HG02623 (cell line): ENCODE data around the gene SP5.
A peak's percentile ranks its signal among the peaks of the same experiment; 100 is the strongest.
"Not testable (repeated sequence)": the region's sequence is repeated elsewhere in the genome, so short reads cannot be mapped to it uniquely, and the experiment has no call there.

Experiments
- ATAC-seq: cut with Tn5 transposase; IDR thresholded peaks from one replicate; pipeline ENCODE4 v1.9.1; 2021; ENCODE audit warnings: moderate library complexity; ENCODE audit not compliant: unreplicated experiment

The SP5 gene

DNA sequence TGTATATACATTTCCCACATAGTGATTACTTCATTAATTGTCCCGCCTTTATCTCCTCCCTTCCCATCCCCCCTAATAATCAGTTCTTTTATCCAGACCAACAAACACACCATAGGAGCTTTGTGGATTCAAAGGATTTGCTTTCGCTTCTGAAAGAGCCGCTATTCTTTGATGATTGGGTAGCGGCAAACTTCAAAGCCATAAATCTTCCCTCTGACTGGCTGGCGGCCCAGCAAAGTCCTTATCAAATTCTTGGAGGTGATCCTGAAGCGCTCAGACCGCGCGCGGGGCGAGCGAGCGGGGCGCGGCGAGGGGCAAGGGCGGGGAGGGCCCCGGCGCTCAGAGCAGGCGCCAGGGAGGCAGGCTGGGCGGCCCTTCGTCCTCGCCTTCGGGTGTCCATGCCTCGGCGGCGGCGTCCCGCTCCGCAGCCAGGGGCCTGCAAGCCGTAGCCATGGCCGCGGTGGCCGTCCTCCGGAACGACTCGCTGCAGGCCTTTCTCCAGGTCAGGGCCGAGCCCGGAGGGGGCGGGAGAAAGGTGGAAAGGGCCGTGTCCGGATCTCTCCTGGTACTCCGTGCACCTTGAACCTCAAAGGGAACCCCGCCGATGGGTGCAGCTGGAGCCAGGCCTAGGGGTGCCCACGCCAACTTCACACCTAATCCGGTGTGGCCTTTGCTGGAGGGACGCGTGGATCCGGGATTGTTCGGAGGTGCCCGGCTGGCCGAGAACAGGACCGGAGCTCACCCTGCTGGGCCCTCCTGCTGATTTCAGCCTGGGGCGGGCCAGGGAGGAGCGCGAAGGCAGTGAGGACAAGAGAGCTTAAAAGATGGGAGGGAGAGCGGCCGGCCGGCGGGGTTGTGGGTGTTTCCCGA, at the start of gene SP5:
SP5 (plus strand) TSS at position 276 of the 870 bp plus-strand sequence; CDS start at position 452, 176 bp downstream.
- no peak for ATAC-seq

DNA sequence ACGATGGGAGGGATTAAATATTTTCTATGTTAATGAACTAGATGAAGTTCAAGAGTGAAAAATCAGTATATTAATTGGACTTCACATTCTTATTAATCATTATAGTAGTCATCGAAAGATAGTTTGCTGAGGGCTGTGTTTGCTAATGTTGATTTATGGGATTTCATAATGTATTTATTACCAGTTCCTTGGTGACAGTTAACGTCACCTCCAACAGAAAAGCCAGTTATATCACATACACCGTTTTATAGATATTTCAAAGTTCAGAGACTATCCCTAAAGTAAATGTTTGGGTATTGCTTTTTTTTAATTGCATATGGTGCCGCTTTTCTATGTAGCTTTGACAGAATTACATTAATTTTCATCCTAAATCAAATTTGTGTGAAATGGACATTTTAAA, 49.4 kb upstream of the SP5 start:
- no peak for ATAC-seq

DNA sequence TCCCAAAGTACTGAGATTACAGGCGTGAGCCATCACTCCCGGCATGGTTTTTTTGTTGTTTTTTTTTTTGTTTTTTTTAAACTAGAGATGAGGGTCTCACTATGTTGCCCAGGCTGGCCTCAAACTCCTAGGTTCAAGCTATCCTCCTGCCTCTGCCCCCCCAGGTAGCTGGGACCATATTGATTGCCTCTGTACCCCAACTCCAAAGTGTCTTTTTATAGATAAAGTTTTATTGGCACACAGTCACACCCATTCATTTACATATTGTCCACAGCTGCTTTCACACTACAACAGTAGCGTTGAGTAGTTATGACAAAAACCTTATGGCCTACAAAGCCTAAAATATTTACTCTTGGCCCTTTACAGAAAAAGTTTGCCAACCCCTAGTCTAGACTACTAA, 45.2 kb upstream of the SP5 start:
- ATAC-seq: no peak

DNA sequence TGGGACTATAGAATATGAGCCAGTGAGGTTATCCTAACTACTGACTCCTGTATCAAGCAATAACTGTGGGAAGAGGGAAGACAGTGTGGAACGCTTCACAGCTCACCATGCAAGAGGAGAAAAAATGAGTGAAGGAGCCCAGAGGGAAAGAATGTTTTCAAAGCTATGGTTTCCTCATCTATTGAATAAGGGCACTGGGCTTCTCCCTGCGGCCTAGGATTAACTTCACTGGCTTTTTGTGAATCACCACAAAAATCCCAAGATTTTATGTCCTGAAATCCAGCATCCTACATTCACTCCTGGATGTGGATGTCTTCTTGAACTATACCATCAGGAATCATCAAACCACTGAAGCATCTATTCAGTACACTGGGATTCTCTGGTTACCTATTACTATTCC, 44.5 kb upstream of the SP5 start:
- no peak for ATAC-seq

DNA sequence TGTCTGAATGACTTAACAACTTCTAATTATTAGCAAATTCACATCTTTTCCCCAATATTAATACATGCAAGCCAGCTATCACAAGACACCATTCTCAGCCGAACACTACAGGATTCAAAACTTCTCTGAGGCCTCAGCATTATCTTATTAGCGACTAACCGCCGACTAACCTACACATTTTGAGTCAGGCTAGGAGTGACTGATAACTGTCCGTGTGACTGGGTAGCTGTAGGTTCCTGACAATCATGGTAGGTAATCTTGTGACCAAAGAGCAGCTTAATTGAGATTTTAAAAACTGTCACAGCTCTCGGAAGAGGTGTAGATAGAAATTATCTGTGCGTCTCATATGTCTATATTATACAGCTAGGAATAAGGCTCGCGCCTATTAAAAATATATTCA, 44.1 kb upstream of the SP5 start:
- no peak for ATAC-seq

DNA sequence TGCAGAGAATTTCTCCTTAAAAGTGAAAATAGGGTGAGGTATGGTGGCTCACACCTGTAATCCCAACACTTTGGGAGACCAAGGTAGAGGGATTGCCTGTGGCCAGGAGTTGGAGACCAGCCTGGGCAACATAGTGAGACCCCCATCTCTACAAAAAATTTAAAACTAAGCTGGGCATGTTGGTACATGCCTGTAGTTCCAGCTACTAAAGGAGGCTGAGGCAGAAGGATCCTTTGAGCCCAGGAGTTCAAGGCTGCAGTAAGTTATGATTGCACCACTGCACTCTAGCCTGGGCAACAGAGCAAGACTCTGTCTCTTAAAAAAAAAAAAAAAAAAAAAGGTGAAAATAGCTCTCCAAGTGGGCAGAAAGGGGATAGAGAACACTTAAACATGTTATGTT, 40.9 kb upstream of the SP5 start:
- ATAC-seq: not testable (repeated sequence)

DNA sequence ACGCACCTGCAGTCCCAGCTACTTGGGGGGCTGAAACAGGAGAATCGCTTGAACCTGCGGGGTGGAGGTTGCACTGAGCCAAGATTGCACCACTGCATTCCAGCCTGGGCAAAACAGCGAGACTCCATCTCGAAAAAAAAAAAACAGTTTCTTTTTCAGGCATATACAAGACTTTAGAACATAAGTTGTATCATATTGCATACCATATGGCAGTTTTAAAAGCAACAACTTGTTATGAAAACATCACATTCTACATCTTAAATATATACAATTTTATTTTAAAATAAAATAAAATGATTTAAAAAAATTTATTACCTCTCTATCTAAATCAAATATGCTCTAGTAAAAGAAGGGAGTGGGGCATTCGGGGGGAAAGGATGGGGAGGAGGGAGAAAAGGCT, 39.4 kb upstream of the SP5 start:
- no peak for ATAC-seq

DNA sequence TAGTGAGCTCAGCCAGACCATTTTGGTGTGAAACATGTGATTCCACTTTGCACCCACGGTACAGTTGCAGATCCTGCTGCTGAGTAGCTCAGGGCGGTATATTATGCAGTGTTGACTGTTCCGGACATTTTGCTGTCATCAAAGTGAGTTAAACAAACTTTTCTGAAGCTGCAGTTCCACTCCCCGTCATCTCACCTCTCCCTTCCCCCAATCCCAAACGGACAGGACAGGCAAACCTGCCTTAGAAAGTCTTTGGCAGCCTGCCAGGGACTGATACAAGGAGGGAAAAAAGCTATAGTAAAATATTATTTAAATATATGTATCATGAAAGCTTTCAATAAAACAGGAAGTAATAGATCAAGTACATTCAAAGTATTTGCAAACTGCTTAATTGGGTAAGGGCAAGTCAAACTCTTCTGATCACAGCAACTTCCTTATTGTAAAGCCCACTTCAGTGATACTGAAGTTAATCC, 35.5 kb upstream of the SP5 start:
- ATAC-seq: no peak

DNA sequence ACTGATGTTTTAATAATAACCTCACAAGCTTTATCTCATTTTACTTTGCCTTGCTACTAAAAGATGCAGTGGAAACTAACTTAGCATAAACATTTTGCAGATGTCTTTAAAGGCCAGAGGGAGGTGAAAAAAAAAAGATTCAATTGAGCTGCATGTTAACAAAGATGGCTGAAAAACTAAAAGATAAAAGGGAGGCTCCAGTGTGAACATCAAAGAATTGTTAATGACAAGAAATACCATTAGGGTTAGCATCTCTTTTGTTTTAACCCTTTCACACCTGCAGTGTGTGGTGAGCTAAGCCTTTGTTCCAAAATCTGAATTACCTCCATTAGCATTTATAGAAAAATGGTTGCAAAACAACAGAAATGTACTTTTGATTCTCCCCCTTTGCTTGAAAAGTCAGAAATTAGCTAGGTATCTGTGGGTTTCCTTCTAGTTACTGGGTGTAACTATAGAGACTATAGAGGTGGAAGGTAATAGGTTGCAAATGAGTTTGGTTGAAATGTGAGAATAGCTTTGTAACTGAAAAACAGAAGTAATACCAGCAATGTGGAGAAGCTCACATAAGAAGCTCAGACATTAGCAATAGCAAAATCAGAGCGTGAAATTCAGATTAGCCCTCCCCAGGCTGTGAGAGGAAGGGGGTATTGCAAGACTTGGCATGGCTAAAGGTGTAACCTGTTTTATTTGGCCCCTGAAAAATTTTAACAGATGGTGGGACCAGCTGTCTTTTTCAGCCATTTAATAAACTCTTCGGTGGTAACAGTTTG, 34.8 kb upstream of the SP5 start:
- ATAC-seq: peak; percentile 75

DNA sequence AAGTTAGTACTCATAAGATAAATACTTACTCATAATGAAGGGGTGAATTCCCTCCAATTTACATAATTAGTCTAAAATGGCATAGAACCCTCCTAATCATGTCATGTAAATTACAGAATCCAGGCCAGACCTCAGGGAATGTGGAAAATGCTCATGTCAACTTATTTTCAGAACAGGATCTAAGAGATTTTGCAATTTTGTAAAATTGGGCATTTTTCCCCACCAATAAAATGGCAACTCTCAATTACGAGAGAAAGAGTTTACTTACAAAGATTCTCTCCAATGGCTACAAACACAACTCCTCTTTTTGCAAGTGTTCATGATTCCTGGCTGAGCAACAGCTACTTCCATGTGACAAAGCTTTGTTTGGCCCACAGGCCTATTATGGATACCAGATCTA, 33.8 kb upstream of the SP5 start:
- no peak for ATAC-seq

DNA sequence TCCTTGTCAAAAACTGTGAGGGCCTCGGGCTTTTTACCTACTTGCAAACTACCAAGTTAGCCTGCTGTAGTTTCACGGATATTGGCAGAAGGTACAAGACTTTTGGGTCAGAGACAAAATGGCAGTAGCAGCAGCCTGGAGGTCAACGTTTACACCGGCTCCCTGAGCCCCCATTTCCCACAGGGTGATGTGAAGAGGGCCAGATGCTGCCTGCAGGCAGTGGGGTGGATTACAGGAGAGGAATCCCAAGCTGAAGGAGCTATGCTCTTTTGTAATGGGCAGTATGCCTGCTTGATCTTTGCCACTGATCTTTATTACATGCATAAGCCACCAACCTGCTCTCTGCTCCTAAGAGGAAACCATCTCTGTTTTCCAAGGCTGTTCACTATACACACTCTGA, 29.5 kb upstream of the SP5 start:
- no peak for ATAC-seq

DNA sequence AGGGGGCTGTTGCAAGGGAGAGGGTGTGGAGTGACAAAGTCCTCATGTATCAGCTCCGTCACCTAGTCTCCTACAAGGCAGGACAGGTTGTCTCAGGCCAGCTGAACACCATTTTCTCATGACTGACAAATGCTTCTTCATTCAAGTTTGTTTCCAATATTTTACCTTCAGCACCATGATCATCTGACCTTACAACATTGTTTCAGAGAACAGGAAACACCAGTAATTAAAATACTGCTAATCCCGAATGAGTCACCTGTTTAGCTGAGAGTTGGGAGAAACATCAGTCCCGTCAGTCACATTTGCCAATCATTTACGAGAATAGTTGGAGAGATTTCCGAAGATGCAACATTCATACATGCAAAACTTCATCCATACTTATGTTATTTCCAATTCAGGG, 25.7 kb upstream of the SP5 start:
- no peak for ATAC-seq

DNA sequence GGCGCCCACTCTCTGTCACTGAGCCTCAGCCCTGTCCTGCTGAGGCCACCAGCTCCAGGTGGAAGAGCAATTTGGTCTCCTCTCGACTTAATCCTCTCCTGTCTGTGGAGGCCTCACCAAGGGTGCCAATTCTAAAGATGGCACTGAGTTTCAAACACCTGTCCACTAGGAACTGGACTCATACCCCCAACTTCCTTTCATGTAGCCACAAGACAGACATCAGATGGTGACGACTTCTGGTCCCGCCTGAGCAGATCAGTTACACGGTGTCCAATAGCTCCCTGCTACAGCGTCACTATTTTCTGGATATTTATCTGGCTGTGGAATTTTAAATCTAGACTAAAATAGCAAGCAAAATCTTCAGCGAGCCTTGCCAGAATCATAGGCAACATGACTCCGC, 24.5 kb upstream of the SP5 start:
- no peak for ATAC-seq

DNA sequence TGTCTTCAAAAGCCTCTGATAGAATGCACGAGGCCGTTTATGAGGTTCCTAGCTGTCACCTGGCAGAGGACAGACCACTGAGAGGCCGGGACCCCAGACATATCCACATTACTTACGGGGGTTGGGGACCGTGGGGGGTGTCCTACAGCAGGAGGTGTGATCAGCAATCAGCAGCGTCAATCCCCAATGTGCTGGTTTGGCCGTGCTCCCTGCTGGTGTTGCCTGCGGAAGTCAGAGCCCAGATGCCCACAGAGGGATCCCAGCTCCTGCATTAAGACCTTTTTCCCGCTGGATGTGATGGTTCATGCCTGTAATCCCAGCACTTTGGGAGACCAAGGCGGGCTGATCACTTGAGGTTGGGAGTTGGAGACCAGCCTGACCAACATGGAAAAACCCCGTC, 20.8 kb upstream of the SP5 start:
- ATAC-seq: no peak

DNA sequence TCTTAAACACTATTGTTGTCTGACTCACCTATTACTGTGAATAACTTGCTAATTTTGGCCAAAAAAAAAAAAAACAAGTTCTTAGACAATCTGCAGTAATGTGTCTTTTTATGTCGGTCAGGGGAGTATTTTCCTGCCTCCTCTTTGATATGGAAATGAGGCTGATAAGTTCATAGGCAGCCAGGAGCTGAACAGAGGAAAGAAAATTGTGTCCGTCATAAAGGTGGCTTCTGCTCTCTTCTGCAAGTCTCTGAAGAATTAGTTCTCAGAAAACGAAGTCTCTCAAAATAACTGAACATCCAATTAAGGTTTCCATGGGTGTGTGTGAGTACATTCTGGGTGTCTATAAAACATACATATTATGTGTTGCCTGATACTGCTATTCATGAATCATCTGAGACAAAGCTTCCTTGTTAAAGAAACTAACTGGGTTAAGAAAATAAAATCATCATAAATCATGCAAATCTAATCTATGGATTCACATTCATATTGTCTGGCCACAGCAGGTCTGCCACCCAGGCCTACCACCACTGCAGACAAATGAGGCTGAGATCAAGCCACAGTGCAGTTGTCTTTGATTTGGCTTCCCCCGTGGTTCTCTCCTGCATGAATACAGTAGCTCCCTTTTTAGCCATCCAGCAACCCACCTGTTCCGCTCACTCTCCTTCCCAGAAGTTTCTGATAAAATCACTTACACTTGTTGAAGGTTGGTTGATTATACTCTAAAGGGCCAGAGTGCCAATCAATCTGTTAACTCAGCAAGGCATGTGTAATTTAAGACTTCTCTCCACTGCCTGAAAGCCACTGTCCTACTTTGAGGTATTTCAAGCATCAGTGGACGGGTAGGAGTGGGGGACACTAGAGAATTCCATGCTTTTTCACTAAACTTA, 19.4 kb upstream of the SP5 start:
- ATAC-seq: no peak

DNA sequence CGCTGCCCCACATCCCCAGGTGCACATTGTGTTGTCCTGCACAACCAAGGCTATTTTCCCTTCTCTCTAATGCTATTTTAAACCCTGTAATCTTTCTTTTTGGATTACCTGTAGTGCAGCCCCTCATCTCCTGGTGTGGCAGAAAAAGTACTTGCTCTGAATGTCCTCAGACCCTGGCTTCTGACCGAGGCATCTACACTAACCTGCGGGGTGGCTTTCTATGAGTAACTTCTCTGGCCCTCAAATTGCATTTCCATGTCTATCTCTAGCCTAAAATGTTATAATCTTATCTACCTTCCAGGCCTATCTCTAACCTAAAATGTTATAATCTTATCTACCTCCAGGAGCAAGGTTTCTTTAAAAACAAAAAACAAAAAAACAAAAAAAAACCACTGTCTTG, 18.2 kb upstream of the SP5 start:
- ATAC-seq: no peak

DNA sequence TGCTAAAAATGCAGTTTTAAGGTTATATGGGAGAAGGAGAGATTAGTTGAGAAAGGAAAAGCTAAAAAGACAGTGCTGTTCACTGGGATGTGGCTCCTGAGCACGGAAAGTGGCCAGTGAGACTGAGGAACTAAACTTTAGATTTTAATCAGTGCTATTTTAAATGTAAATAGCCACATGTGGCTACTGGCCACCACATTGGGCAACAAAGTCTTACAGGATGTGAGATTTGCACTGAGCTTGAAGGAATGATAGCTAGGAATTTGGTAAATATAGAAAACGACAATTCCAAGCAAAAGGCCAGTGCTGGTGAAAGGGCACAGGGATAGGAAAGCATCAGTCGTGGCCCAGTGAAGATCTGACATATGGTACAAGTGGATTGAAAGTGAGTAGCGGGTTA, 14.1 kb upstream of the SP5 start:
- no peak for ATAC-seq

DNA sequence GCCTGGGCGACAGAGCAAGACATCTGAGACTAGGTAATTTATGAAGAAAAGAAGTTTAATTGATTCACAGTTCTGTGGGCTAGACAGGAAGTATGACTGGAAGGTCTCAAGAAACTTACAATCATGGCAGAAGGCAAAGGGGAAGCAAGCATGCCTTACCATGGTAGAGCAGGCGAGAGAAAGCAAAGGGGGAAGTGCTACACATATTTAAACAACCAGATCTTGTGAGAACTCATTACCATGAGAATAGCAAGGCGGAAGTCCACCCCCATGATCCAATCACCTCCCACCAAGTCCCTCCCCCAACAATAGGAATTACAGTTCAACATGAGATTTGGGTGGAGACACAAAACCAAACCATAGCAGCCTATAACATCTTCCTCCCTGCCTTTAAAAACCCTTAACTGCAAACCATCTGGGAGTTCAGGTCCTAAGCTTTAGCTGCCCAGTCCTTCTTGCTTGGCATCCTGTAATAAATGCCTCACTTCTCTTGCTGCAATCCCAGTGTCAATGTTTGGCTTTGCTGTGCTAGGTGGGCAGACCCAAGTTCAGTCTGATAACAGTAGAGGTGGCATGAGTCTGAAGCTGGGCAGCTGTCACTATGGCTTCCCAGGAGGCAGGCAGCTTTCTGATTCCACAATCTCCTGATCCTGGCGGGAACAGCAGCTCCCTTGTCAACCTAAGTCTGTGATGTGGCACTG, 11.2 kb upstream of the SP5 start:
- no peak for ATAC-seq

DNA sequence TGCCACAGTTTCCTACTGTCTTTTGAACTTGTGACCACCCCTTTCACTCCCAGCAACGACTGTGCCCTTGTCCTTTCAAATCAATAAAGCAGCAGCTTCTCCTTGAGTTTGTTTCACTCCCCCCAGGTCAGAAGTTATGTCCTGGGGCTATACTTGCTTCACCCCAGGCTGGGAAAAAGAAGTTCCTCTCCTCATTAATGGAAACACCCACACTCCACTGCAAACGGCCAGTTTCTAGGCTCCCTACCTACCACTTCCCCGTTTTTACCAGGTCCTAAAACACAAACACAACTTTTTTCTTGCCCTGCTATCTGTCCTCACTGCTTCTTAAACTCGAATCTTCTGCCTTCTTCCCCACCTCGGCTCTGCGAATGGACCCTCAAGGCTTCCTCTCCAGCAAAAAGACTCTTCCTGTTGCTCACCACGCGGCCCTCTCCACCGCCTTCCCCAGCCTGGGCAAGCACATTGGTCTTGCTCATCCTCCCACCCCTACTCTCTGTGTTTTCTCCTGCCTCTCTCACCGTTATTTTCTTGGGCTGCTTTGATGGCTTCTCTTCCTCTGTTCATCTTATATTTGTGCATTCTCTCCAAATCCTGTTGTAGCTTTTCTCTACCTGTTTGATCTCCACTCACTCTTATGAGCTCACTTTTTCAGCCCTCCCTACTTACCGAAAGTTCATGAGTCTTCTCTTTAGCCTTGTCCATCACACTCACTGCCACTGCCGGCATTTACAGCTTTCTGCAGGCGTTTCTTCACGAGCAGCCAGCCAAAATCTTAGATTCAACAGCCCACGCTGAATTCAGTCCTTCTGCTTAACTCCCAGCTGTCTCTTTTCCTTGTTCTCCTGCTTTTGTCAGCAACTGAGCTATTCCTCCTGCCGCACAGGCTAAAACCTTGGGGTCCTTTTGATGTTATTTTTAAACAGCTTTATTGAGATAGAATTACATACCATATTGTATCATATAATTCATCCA, 7.0 kb upstream of the SP5 start:
- no peak for ATAC-seq
